HepG2 (cell line): Measurements from ENCODE around the gene SIGLEC14. TPM values are rescaled to one million over a fixed set of nuclear protein-coding genes. Genes with fewer than 3 reads are reported as not detected.

Experiments used
- ATF5 ChIP-seq: sonication (generic); formaldehyde crosslinking; IDR thresholded peaks from 2 replicates; pipeline ENCODE4 v1.4.0; 2020; ENCODE audit warnings: mild to moderate bottlenecking, low read depth, missing genetic modification reagents
- CCAR2 ChIP-seq: fragments of 200-400 bp; formaldehyde crosslinking; optimal IDR thresholded peaks from 2 replicates; pipeline ENCODE3; 2018; ENCODE audit warnings: low read depth, mild to moderate bottlenecking, low read length, moderate library complexity
- CEBPG ChIP-seq: IDR thresholded peaks from 2 replicates; pipeline ENCODE4 v1.6.1; 2016
- ELF1 ChIP-seq: sonication (generic); formaldehyde crosslinking; IDR thresholded peaks from 2 replicates; pipeline ENCODE4 v1.4.0; 2020; ENCODE audit warnings: missing genetic modification reagents
- GFI1 ChIP-seq: sonication (generic); formaldehyde crosslinking; IDR thresholded peaks from 2 replicates; pipeline ENCODE4 v1.5.0; 2020; ENCODE audit warnings: missing genetic modification reagents, mild to moderate bottlenecking, borderline replicate concordance
- IKZF1 ChIP-seq: fragments of 450-650 bp; IDR thresholded peaks from 2 replicates; pipeline ENCODE4 v1.7.1; 2016
- MAF1 ChIP-seq: sonication (generic); formaldehyde crosslinking; IDR thresholded peaks from 2 replicates; pipeline ENCODE4 v1.5.0; 2020; ENCODE audit warnings: missing genetic modification reagents, borderline replicate concordance
- NFKBIZ ChIP-seq: IDR thresholded peaks from 2 replicates; pipeline ENCODE4 v1.6.1; 2018; ENCODE audit warnings: missing genetic modification reagents, missing compliant biosample characterization
- PATZ1 ChIP-seq: sonication (generic); formaldehyde crosslinking; IDR thresholded peaks from 2 replicates; pipeline ENCODE4 v1.4.0; 2020; ENCODE audit warnings: missing genetic modification reagents
- PPARG ChIP-seq: conservative IDR thresholded peaks from 2 replicates; pipeline ENCODE4 v1.6.1; 2016; ENCODE audit warnings: missing biosample characterization, missing genetic modification reagents
- SMARCE1 ChIP-seq: fragments of 450-650 bp; IDR thresholded peaks from 2 replicates; pipeline ENCODE4 v1.6.1; 2017; ENCODE audit warnings: borderline replicate concordance
- TEAD2 ChIP-seq: sonication (generic); formaldehyde crosslinking; IDR thresholded peaks from 2 replicates; pipeline ENCODE4 v1.9.0; 2021; ENCODE audit warnings: missing genetic modification reagents
- THAP8 ChIP-seq: sonication (generic); formaldehyde crosslinking; IDR thresholded peaks from 2 replicates; pipeline ENCODE4 v1.5.1; 2020; ENCODE audit warnings: missing genetic modification reagents, mild to moderate bottlenecking, borderline replicate concordance
- ZFP82 ChIP-seq: sonication (generic); formaldehyde crosslinking; IDR thresholded peaks from 2 replicates; pipeline ENCODE4 v1.5.1; 2020; ENCODE audit warnings: mild to moderate bottlenecking, missing genetic modification reagents, borderline replicate concordance
- ZNF276 ChIP-seq: sonication (generic); formaldehyde crosslinking; IDR thresholded peaks from 2 replicates; pipeline ENCODE4 v1.4.0; 2020; ENCODE audit warnings: mild to moderate bottlenecking, low read depth, missing genetic modification reagents
- ZNF331 ChIP-seq: sonication (generic); formaldehyde crosslinking; IDR thresholded peaks from 2 replicates; pipeline ENCODE4 v1.4.0; 2020; ENCODE audit warnings: missing genetic modification reagents
- ZNF552 ChIP-seq: sonication (generic); formaldehyde crosslinking; IDR thresholded peaks from 2 replicates; pipeline ENCODE4 v1.9.0; 2022; ENCODE audit warnings: missing genetic modification reagents, mild to moderate bottlenecking, borderline replicate concordance
- ZNF724P ChIP-seq: sonication (generic); formaldehyde crosslinking; IDR thresholded peaks from 2 replicates; pipeline ENCODE4 v1.8.0; 2022; ENCODE audit warnings: missing genetic modification reagents, borderline replicate concordance
- ZNF788 ChIP-seq: sonication (generic); formaldehyde crosslinking; IDR thresholded peaks from 2 replicates; pipeline ENCODE4 v1.5.0; 2020; ENCODE audit warnings: mild to moderate bottlenecking, missing genetic modification reagents, borderline replicate concordance
- polyA plus RNA-seq, 8 experiments: library from polyadenylated mRNA; depleted of rRNA in 3 of 8; stranded (reverse) in 7 of 8; unstranded in 1 of 8; fragments of >200 nt; fragmentation: Illumina TruSeq in 4 of 8; extraction: Trizol in 4 of 8; gene quantifications; 2 replicates each; pipeline versions ENCODE4 v1.2.1 to v1.2.3, GENCODE V29; 2011 to 2016; ENCODE audit warnings: low read depth in 4 of 8, missing spikeins in 1 of 8, mixed read lengths in 1 of 8; ENCODE audit not compliant: insufficient read depth in 1 of 8
- total RNA-seq, 5 experiments: library from RNA; depleted of rRNA; stranded (reverse); fragments of >200 nt; fragmentation: Illumina TruSeq; extraction: Trizol; gene quantifications; 2 replicates each; pipeline ENCODE4 v1.2.3, GENCODE V29; 2016; ENCODE audit warnings: low read depth in 1 of 5
- TF ChIP-seq, protein P1 (sequence below): IDR thresholded peaks from 2 replicates; pipeline ENCODE4 v1.6.1; 2012; ENCODE audit warnings: inconsistent platforms
- TF ChIP-seq, protein P2 (sequence below): sonication (generic); formaldehyde crosslinking; IDR thresholded peaks from 2 replicates; pipeline ENCODE4 v1.4.0; 2020; ENCODE audit warnings: missing genetic modification reagents, borderline replicate concordance
- TF ChIP-seq, protein P3 (sequence below): sonication (generic); formaldehyde crosslinking; IDR thresholded peaks from 2 replicates; pipeline ENCODE4 v1.5.0; 2020; ENCODE audit warnings: missing genetic modification reagents

Gene SIGLEC14
- total and polyA plus RNA-seq, 2 of the 13 experiments (the other 11 are each of a cell fraction or from before 2014, with no cell fraction given), result 0.05 to 0.09 TPM

DNA sequence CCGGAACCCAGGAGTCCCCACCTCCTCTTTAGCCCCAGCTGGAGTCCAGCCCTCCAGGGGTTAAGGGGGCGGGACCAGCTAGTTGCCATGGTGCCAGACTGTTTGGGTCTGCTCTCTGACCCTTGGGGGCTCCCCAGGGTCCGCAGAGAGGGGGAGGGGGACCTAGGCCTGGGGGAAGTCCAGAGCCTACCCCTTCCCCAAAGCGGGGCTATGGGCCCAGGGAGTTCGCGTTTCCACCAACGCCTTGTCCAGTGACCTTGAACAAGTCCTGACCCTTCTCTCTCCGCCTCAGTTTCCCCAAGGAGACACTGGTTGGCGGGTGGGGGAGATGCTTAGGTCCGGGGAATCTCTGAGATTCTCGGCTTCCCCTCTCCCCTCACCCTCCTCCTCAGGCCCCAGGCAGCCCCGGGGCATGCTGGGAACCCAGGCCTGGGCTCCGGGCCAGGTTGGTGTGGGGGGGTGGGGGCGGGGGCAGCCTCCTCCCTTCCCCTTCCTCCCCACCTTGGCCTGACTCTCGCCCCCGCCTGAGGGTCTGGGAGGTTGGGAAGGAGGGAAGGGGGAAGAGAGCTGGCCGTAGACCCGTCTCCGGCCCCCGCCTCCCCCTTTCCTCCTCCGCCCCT, 43.9 kb upstream of the SIGLEC14 start (continued):
- TF ChIP-seq ZNF276 (CRISPR knock-in tag) (no peak), PPARG (no peak), IKZF1 (no peak), GFI1 (CRISPR knock-in tag) (no peak), NFKBIZ (CRISPR knock-in tag) (no peak), CEBPG (CRISPR knock-in tag) (no peak), THAP8 (no peak), PATZ1 (CRISPR knock-in tag) (peak; percentile 91), SMARCE1 (no peak), ZNF552 (CRISPR knock-in tag) (no peak), ZFP82 (CRISPR knock-in tag) (no peak), ELF1 (CRISPR knock-in tag) (0 out of 2 replicates have a peak, but pooled peaks have one; percentile 14), MAF1 (CRISPR knock-in tag) (no peak), CCAR2 (no peak), ZNF724P (CRISPR knock-in tag) (no peak), ZNF788 (peak; percentile 12; the same call in 1 of the 2 replicates), ATF5 (CRISPR knock-in tag) (no peak), TEAD2 (no peak), ZNF331 (CRISPR knock-in tag) (no peak)
- TF ChIP-seq, protein P1, sequence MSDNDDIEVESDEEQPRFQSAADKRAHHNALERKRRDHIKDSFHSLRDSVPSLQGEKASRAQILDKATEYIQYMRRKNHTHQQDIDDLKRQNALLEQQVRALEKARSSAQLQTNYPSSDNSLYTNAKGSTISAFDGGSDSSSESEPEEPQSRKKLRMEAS, result no peak
- TF ChIP-seq, protein P2, sequence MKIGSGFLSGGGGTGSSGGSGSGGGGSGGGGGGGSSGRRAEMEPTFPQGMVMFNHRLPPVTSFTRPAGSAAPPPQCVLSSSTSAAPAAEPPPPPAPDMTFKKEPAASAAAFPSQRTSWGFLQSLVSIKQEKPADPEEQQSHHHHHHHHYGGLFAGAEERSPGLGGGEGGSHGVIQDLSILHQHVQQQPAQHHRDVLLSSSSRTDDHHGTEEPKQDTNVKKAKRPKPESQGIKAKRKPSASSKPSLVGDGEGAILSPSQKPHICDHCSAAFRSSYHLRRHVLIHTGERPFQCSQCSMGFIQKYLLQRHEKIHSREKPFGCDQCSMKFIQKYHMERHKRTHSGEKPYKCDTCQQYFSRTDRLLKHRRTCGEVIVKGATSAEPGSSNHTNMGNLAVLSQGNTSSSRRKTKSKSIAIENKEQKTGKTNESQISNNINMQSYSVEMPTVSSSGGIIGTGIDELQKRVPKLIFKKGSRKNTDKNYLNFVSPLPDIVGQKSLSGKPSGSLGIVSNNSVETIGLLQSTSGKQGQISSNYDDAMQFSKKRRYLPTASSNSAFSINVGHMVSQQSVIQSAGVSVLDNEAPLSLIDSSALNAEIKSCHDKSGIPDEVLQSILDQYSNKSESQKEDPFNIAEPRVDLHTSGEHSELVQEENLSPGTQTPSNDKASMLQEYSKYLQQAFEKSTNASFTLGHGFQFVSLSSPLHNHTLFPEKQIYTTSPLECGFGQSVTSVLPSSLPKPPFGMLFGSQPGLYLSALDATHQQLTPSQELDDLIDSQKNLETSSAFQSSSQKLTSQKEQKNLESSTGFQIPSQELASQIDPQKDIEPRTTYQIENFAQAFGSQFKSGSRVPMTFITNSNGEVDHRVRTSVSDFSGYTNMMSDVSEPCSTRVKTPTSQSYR (CRISPR knock-in tag), result peak; percentile 70
- TF ChIP-seq, protein P3, sequence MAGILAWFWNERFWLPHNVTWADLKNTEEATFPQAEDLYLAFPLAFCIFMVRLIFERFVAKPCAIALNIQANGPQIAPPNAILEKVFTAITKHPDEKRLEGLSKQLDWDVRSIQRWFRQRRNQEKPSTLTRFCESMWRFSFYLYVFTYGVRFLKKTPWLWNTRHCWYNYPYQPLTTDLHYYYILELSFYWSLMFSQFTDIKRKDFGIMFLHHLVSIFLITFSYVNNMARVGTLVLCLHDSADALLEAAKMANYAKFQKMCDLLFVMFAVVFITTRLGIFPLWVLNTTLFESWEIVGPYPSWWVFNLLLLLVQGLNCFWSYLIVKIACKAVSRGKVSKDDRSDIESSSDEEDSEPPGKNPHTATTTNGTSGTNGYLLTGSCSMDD (CRISPR knock-in tag), result no peak
